NB4 (cell line): ENCODE data around the gene PGBD5.

ENCODE experiments used
- CTCF ChIP-seq: IDR thresholded peaks from one replicate; pipeline ENCODE4 v1.5.1; 2012; ENCODE audit warnings: low read depth, low read length
- POLR2A ChIP-seq: IDR thresholded peaks from 2 replicates; pipeline ENCODE4 v1.6.1; 2011; ENCODE audit warnings: mild to moderate bottlenecking; ENCODE audit not compliant: insufficient read length; ENCODE audit errors: extremely low read depth

GRCh38 chr1:230295367-230295766, 130.8 kb downstream of the PGBD5 start:
- TF ChIP-seq POLR2A = no peak
- TF ChIP-seq CTCF = no peak
